HG03342 (cell line): ENCODE results near the gene SPX.

Experiments
- ATAC-seq: cut with Tn5 transposase; IDR thresholded peaks from one replicate; pipeline ENCODE4 v1.9.1; 2021; ENCODE audit warnings: mild to moderate bottlenecking, moderate library complexity; ENCODE audit not compliant: unreplicated experiment

The SPX gene

GRCh38 chr12:21538061-21538653 lies 12.1 kb downstream of the SPX start:
- no peak for ATAC-seq

- no peak for ATAC-seq
Measured at GRCh38 chr12:21539797-21540196, 13.7 kb downstream of the SPX start.

- ATAC-seq = no peak
Measured at GRCh38 chr12:21541773-21542172, 15.7 kb downstream of the SPX start.

DNA sequence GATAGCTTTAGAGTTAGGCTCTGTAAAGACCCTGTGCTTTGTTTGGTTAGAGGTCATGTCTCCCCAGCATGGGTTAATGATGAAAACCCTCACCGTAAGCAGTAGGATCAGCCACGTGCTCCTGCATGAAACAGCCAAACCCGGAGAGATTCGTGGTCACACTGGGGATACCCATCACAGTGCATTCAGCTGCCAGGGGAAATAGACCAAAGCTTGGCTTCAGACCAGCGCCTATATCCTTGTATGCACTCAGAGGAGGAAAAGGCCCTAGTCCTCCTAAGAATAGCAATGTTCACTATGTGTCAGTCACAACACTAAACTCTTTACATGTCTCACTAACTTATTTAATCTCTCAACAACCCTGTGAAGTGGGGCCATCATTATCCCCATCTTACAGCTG lies 16.3 kb downstream of the SPX start:
- no peak for ATAC-seq

DNA sequence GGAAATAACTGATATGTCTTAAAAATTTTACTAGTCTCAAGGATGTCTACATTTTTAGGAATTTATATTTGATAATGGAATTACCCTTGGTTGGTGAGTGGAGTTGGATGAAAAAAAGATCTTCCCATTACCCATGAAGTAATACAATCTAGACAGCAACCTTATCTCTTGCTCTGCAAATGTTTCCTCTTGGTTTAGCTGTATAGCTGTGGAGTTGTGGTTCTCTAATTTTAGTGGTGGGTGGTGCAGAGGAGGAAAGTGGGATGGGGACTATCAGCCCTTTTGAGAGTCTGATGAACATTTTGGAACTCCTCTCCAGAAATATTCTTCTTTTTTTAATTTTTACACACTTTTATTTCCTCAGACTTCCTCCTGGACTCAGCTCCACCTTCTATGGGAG lies 17.1 kb downstream of the SPX start:
- no peak for ATAC-seq

DNA sequence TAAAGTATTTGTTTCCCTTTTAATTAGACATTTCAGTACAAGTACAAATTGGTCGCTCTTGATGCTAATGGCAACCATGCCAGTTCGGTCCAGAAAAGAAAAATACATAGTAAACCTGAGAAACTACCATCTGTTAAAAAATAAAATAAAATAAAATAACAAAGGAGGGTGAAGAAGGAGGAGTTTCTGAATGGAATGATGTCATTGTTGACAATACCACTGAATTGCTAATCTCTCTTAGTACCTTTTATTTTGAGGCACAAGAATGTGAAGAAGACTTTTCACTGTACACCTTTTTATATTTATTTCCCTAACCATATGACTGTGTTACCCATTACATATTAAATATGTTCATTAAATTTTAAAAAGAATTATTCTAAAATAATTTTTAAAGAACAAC lies 19.5 kb downstream of the SPX start:
- no peak for ATAC-seq

- ATAC-seq = no peak
Measured at GRCh38 chr12:21546716-21547115, 20.6 kb downstream of the SPX start.

DNA sequence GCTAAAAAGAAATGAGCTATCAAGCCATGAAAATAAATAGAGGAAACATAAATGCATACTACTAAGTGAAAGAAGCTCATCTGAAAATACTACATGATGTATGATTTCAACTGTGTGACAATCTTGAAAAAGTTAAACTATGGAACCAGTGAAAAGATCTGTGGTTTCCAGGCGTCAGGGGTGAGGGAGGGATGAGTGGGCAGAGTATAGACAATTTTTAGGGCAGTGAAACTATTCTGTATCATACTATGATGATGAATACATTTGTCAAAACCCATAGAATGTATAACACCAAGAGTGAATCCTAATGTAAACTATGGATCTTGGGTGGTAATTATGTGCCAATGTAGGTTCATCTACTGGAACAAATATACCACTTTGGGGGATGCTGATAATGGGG lies 21.3 kb downstream of the SPX start:
- ATAC-seq = no peak

- ATAC-seq = no peak
Measured at GRCh38 chr12:21551841-21552465, 25.9 kb downstream of the SPX start.

- no peak for ATAC-seq
Measured at GRCh38 chr12:21552635-21553328, 26.7 kb downstream of the SPX start.

GRCh38 chr12:21553329-21553675 lies 27.2 kb downstream of the SPX start:
- no peak for ATAC-seq

DNA sequence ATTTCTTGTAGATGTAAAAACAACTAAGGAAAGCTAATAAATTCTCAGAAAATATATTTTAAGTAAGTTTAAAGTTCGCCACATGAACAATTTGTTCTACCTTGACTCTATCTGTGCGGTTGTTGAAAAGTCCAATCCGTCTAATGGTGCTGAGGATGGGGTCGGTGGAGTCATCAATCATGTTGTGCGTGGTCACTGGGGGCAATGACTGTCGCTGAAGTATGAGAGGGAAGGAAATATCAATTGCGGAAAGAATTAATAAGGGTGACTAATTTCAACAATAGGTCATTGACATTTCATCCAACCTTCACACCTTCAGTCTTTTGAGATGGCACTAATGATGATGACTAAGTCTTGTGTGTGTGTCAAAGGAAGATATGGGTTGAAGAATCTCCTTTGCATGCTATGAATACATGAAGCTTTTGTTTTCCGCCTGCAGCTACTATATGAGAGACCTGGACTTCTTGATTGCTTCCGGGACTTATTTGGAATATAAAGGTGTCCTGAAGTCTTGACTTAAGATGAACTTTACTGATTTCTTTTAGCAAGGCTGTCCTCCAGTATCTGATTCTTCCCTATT lies 32.1 kb downstream of the SPX start:
- no peak for ATAC-seq

- no peak for ATAC-seq
Measured at GRCh38 chr12:21559855-21560569, 33.9 kb downstream of the SPX start.

- ATAC-seq = no peak
Measured at GRCh38 chr12:21561158-21561557, 35.1 kb downstream of the SPX start.

GRCh38 chr12:21562859-21563258 lies 36.8 kb downstream of the SPX start:
- no peak for ATAC-seq

DNA sequence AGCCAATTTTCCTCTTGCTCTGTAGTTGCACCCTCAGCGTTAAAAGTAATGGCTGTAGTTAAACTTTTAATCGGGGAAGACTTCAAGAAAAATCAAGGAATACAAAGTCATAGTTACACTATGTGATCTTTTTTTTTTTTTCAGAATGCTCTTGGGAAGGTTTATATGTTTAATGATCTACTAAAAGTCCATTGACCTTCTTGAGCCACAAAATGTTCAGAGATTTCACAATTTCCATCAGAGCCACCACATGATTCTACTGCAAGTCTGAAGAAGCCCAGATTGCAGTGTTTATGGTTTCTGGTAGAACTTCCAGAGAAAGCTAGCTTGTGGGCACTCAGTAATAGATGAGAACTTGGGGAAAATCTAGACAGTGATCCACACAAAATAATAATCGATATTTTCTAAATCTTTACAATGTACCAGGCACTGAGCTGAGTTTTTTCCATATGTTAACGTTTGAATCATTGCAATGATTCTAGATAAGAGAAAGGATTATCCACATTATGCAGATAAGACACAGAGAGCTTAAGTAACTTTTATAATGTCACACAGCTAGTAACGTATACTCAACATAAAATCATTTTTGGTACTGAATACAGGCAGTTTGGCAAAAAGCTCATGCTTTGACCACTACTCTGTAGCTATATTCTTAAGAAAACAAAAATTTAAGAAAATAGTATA lies 40.3 kb downstream of the SPX start:
- no peak for ATAC-seq

DNA sequence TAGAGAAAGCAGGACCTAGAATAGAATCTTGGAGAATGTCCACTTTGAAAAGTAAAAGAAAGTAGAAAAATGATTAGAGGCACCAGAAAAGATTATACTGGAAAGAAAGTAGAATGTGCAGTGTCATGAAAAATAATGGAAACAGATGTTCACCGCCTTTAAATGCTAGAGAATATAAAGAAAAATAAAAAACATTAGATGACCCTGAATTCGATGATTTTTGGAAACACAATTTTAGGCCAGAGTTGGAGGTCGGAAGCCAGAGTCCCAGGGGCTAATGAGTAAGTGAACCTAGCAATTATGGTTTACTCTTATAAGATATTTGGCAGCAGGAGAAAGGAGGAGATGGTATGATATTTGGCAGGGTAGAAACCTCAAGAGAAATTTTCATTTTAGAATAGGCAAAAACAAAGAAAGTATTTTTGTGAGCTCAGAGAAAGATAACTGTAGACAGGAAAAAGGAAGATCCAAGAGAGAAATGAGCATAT lies 40.9 kb downstream of the SPX start:
- ATAC-seq = no peak

DNA sequence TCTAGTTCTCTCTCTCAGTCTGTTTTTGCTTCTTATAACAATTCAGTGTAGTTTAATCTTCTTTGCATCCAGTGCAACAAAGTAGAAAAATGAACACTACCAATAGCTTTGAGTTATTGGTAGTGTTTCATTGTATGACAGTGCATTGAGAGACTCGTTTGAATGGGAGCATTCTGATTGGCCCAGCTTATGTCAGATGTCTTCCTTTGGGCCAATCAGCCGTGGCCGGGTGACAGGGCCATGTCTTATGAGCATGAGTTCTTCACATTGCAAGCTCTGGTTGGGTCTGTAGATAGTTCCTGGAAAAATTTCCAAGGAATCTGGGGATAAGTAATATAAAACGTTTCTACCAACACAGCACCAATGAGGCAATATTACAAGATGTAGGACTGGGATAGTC lies 42.0 kb downstream of the SPX start:
- no peak for ATAC-seq

- ATAC-seq = no peak
Measured at GRCh38 chr12:21571046-21571445, 45.0 kb downstream of the SPX start.

- ATAC-seq = no peak
Measured at GRCh38 chr12:21573733-21574358, 47.8 kb downstream of the SPX start.
